MM.1S (cell line): ENCODE data around the gene PLPPR2.

Experiments used
- DNase-seq: peaks from one replicate; pipeline ENCODE4 v3.0.0-alpha.2; 2015
- H2AFZ ChIP-seq: fragments of 300-600 bp; sonication (generic); 2 replicates; pipeline ENCODE4 v1.6.0; 2016; ENCODE audit warnings: antibody characterized with exemption, low read length
- H3F3A ChIP-seq: fragments of 300-600 bp; sonication (generic); 2 replicates; pipeline ENCODE4 v1.6.1; 2016; ENCODE audit warnings: mild to moderate bottlenecking, antibody characterized with exemption, low read length, moderate library complexity, mixed read lengths; ENCODE audit not compliant: insufficient read depth
- H3K27ac ChIP-seq: fragments of 300-600 bp; sonication (generic); 2 replicates; pipeline ENCODE4 v1.5.1; 2016; ENCODE audit warnings: mild to moderate bottlenecking, low read length
- H3K27me3 ChIP-seq: fragments of 300-600 bp; sonication (generic); replicated peaks from 2 replicates; pipeline ENCODE4 v1.6.0; 2016; ENCODE audit warnings: low read length; ENCODE audit not compliant: insufficient read depth
- H3K36me3 ChIP-seq: fragments of 300-600 bp; sonication (generic); replicated peaks from 2 replicates; pipeline ENCODE4 v1.6.1; 2016; ENCODE audit warnings: mild to moderate bottlenecking, low read length, mixed read lengths; ENCODE audit not compliant: insufficient read depth
- H3K4me1 ChIP-seq: fragments of 300-600 bp; sonication (generic); 2 replicates; pipeline ENCODE4 v1.6.1; 2016; ENCODE audit warnings: low read length, mixed read lengths
- H3K4me2 ChIP-seq: fragments of 300-600 bp; sonication (generic); 2 replicates; pipeline ENCODE4 v1.6.0; 2016; ENCODE audit warnings: low read depth, low read length
- H3K4me3 ChIP-seq: fragments of 300-600 bp; sonication (generic); 2 replicates; pipeline ENCODE4 v1.5.1; 2016; ENCODE audit warnings: low read length, mixed read lengths
- H3K79me2 ChIP-seq: fragments of 300-600 bp; sonication (generic); 2 replicates; pipeline ENCODE4 v1.6.1; 2016; ENCODE audit warnings: mixed run types, low read length, mixed read lengths
- H3K9ac ChIP-seq: fragments of 300-600 bp; sonication (generic); 2 replicates; pipeline ENCODE4 v1.6.1; 2016; ENCODE audit warnings: low read length, mixed read lengths
- H3K9me2 ChIP-seq: fragments of 300-600 bp; sonication (generic); replicated peaks from 2 replicates; pipeline ENCODE4 v1.6.1; 2016; ENCODE audit warnings: mild to moderate bottlenecking, low read length, mixed read lengths; ENCODE audit not compliant: insufficient read depth
- H3K9me3 ChIP-seq: fragments of 300-600 bp; sonication (generic); replicated peaks from 2 replicates; pipeline ENCODE4 v1.6.1; 2016; ENCODE audit warnings: mild to moderate bottlenecking, low read length, mixed read lengths; ENCODE audit not compliant: insufficient read depth
- H4K20me1 ChIP-seq: fragments of 300-600 bp; sonication (generic); 2 replicates; pipeline ENCODE4 v1.6.1; 2016; ENCODE audit warnings: mild to moderate bottlenecking, low read length, moderate library complexity, mixed read lengths; ENCODE audit not compliant: insufficient read depth
- CTCF ChIP-seq: fragments of 300-600 bp; sonication (generic); IDR thresholded peaks from 2 replicates; pipeline ENCODE4 v1.5.1; 2016; ENCODE audit warnings: antibody characterized with exemption, low read length, mixed read lengths
- EZH2 ChIP-seq: fragments of 300-600 bp; sonication (generic); optimal IDR thresholded peaks from 2 replicates; pipeline ENCODE3; 2017; ENCODE audit warnings: low read depth, mild to moderate bottlenecking, antibody characterized with exemption, low read length, mixed read lengths
- EZH2phosphoT487 ChIP-seq: fragments of 300-600 bp; sonication (generic); IDR thresholded peaks from 2 replicates; pipeline ENCODE4 v1.6.1; 2018; ENCODE audit warnings: antibody characterized with exemption, low read length

The PLPPR2 gene

GRCh38 chr19:11364935-11365334 lies 9.7 kb downstream of the PLPPR2 start:
- Histone ChIP-seq H4K20me1 (no peaks in the 10 kb centered on the region), H3K9ac (no peak overlapping the region), H3K4me3 (no peak overlapping the region), H3K79me2 (no peaks in the 10 kb centered on the region), H3K4me2 (no peak overlapping the region), H2AFZ (no peak overlapping the region), H3K27ac (no peak overlapping the region), H3K36me3 (no peaks in the 10 kb centered on the region), H3K9me2 (no peaks in the 10 kb centered on the region), H3K27me3 (no peaks in the 10 kb centered on the region), H3K9me3 (no peaks in the 10 kb centered on the region), H3F3A (no peaks in the 10 kb centered on the region), H3K4me1 (no peaks in the 10 kb centered on the region)
- TF ChIP-seq EZH2, result no peak
- TF ChIP-seq EZH2phosphoT487, result no peak
- TF ChIP-seq CTCF, result no peak
- no peak for DNase-seq

- no peak for TF ChIP-seq EZH2
- no peak for TF ChIP-seq CTCF
- no peak for TF ChIP-seq EZH2phosphoT487
- H3K9ac ChIP-seq, result no peak overlapping the region
- no peaks in the 10 kb centered on the region for H3K4me1 ChIP-seq
- no peaks in the 10 kb centered on the region for H3K27me3 ChIP-seq
- no peaks in the 10 kb centered on the region for H3K36me3 ChIP-seq
- no peak for DNase-seq
- H3K79me2 ChIP-seq, result no peaks in the 10 kb centered on the region
- H3K9me3 ChIP-seq, result no peaks in the 10 kb centered on the region
- no peak overlapping the region for H3K4me3 ChIP-seq
- H3K27ac ChIP-seq, result no peak overlapping the region
- H3K4me2 ChIP-seq, result no peak overlapping the region
- no peak overlapping the region for H2AFZ ChIP-seq
- H3K9me2 ChIP-seq, result no peaks in the 10 kb centered on the region
- H3F3A ChIP-seq, result no peaks in the 10 kb centered on the region
- H4K20me1 ChIP-seq, result no peaks in the 10 kb centered on the region
Observed at GRCh38 chr19:11365557-11366117, 10.4 kb downstream of the PLPPR2 start.

GRCh38 chr19:11367528-11367927 lies 12.3 kb downstream of the PLPPR2 start:
- H2AFZ ChIP-seq, result no peak overlapping the region
- no peak overlapping the region for H3K4me3 ChIP-seq
- no peaks in the 10 kb centered on the region for H3K4me1 ChIP-seq
- H3K36me3 ChIP-seq, result no peaks in the 10 kb centered on the region
- no peak overlapping the region for H3K9ac ChIP-seq
- H3K4me2 ChIP-seq, result no peak overlapping the region
- H3K9me2 ChIP-seq, result no peaks in the 10 kb centered on the region
- H3K79me2 ChIP-seq, result no peaks in the 10 kb centered on the region
- H3K27me3 ChIP-seq, result no peaks in the 10 kb centered on the region
- H3K27ac ChIP-seq, result no peak overlapping the region
- DNase-seq, result no peak
- no peaks in the 10 kb centered on the region for H3K9me3 ChIP-seq
- H4K20me1 ChIP-seq, result no peaks in the 10 kb centered on the region
- TF ChIP-seq EZH2phosphoT487 (no peak), EZH2 (no peak), CTCF (no peak)
- H3F3A ChIP-seq, result no peaks in the 10 kb centered on the region
